ENCODE data around the gene FBXL15. TPM values are rescaled to one million over a fixed set of nuclear protein-coding genes. Genes with fewer than 3 reads are reported as not detected.
A peak's percentile ranks its signal among the peaks of the same experiment; 100 is the strongest.

The FBXL15 gene
- total RNA-seq, 1 donor from 2014 or later: 27.7 TPM

- no peaks in the 10 kb centered on the region for H3K9me3 ChIP-seq
- H3K4me1 ChIP-seq: no peaks in the 10 kb centered on the region
- no peak overlapping the region for H3K4me3 ChIP-seq
- H3K36me3 ChIP-seq: no peaks in the 10 kb centered on the region
- intact Hi-C loops (cut with DNase I): no loop called here
- no peak overlapping the region for H3K27ac ChIP-seq
- no peak for TF ChIP-seq POLR2A (IDR thresholded peaks at IDR 0.05)
- TF ChIP-seq POLR2AphosphoS5 (IDR thresholded peaks at IDR 0.05; ENCODE audit: insufficient read depth in 1 of 2, low read depth in 1 of 2): no peak
- H3K27me3 ChIP-seq: no peaks in the 10 kb centered on the region
- DNase-seq (ENCODE audit: extremely low spot score in 2 of 2): no peak
These were observed 46.7 kb downstream of the FBXL15 start for GRCh38 chr10:102467318-102467717.

DNA sequence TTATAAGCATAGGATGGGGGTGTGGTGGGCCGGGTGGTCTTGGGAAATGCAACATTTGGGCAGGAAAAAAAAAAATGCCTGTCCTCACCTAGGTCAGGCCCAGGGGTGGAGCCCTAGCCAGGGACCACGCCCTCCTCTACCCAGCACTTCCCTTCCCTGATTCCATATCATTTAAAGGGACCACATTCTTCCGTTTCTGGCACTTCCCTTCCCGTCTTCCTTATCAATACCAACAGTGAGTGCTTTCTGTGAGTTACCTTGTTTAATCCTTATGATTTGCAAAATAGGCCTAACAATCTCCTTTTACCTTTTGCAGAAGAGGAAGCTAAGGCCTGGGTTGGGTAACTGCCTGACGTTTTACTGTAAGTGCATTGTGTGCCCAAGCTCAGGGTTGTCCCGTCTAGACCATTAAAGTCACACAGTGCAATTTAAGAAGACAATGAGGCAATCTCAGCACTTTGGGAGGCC, 47.4 kb downstream of the FBXL15 start:
- Histone ChIP-seq H3K27me3 (no peaks in the 10 kb centered on the region), H3K9me3 (no peaks in the 10 kb centered on the region), H3K4me3 (no peak overlapping the region), H3K36me3 (no peaks in the 10 kb centered on the region), H3K4me1 (no peaks in the 10 kb centered on the region), H3K27ac (no peak overlapping the region)
- intact Hi-C loops (cut with DNase I): no loop called here
- DNase-seq (ENCODE audit: extremely low spot score in 2 of 2): no peak
- TF ChIP-seq POLR2A (IDR thresholded peaks at IDR 0.05) (no peak), POLR2AphosphoS5 (IDR thresholded peaks at IDR 0.05; ENCODE audit: insufficient read depth in 1 of 2, low read depth in 1 of 2) (no peak)
- TF ChIP-seq, protein P1, sequence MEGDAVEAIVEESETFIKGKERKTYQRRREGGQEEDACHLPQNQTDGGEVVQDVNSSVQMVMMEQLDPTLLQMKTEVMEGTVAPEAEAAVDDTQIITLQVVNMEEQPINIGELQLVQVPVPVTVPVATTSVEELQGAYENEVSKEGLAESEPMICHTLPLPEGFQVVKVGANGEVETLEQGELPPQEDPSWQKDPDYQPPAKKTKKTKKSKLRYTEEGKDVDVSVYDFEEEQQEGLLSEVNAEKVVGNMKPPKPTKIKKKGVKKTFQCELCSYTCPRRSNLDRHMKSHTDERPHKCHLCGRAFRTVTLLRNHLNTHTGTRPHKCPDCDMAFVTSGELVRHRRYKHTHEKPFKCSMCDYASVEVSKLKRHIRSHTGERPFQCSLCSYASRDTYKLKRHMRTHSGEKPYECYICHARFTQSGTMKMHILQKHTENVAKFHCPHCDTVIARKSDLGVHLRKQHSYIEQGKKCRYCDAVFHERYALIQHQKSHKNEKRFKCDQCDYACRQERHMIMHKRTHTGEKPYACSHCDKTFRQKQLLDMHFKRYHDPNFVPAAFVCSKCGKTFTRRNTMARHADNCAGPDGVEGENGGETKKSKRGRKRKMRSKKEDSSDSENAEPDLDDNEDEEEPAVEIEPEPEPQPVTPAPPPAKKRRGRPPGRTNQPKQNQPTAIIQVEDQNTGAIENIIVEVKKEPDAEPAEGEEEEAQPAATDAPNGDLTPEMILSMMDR (IDR thresholded peaks at IDR 0.05): no peak

GRCh38 chr10:102468683-102469082, 48.0 kb downstream of the FBXL15 start:
- Histone ChIP-seq H3K27me3 (no peaks in the 10 kb centered on the region), H3K4me3 (no peak overlapping the region), H3K36me3 (no peaks in the 10 kb centered on the region), H3K9me3 (no peaks in the 10 kb centered on the region), H3K4me1 (no peaks in the 10 kb centered on the region), H3K27ac (no peak overlapping the region)
- DNase-seq (ENCODE audit: extremely low spot score in 2 of 2): no peak
- intact Hi-C loops (cut with DNase I): no loop called here
- TF ChIP-seq POLR2AphosphoS5 (IDR thresholded peaks at IDR 0.05; ENCODE audit: insufficient read depth in 1 of 2, low read depth in 1 of 2) (no peak), POLR2A (IDR thresholded peaks at IDR 0.05) (no peak)
- TF ChIP-seq, protein P1 (IDR thresholded peaks at IDR 0.05): no peak

DNA sequence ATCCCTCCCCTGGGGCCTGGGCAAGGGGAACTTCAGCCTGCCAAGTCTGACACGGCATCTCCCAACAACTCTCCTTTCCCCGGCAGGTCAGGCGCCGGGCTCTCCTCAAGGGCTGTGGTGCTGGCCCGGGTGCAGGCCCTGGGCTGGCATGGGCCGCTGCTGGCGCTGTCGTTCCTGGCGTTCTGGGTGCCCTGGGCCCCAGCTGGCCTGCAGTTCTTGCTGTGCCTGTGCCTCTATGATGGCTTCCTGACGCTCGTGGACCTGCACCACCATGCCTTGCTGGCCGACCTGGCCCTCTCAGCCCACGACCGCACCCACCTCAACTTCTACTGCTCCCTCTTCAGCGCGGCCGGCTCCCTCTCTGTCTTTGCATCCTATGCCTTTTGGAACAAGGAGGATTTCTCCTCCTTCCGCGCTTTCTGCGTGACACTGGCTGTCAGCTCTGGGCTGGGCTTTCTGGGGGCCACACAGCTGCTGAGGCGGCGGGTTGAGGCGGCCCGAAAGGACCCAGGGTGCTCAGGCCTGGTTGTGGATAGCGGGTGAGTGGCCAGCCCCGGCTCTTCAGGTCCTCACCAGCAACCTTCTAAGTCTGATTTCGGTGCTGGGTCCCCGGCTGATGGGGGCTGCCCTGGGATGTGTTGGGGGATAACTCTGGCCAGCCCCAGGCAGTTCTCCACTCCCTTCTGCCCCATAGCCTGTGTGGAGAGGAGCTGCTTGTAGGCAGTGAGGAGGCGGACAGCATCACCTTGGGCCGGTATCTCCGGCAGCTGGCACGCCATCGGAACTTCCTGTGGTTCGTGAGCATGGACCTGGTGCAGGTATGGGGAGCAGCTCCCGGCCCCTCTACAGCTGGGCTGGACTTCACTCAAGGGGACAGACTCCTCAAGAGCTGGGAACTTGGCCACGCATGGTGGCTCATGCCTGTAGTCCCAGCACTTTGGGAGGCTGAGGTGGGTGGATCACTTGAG, 50.2 kb downstream of the FBXL15 start:
- TF ChIP-seq POLR2A (IDR thresholded peaks at IDR 0.05): no peak
- TF ChIP-seq, protein P1 (IDR thresholded peaks at IDR 0.05): no peak
- no peak for TF ChIP-seq POLR2AphosphoS5 (IDR thresholded peaks at IDR 0.05; ENCODE audit: insufficient read depth in 1 of 2, low read depth in 1 of 2)
- DNase-seq (ENCODE audit: extremely low spot score in 2 of 2): no peak
- no peaks in the 10 kb centered on the region for H3K36me3 ChIP-seq
- H3K4me1 ChIP-seq: no peaks in the 10 kb centered on the region
- H3K27ac ChIP-seq: no peak overlapping the region
- intact Hi-C loops (cut with DNase I): no loop called here
- no peaks in the 10 kb centered on the region for H3K9me3 ChIP-seq
- H3K27me3 ChIP-seq: no peaks in the 10 kb centered on the region
- H3K4me3 ChIP-seq: no peak overlapping the region

MicroRNA genes within 50 kb of the gene (microRNA counts, 767-probe panel; counts per million panel counts)
- microRNA hsa-miR-146b-3p: 238 to 261 counts per million in 2 donors
- microRNA hsa-miR-146b-5p: 238 to 261 counts per million in 2 donors

Small RNA genes lying within 50 kb of the gene (microRNA-seq; reads per million reads assigned to microRNA genes)
- 315 reads per million, percentile 65 among the genes with 10 or more reads in this experiment for gene MIR146B (ENCODE audit: borderline number of aligned reads, borderline replicate concordance)

Small RNA genes lying within 50 kb of the gene (small RNA-seq; reads per million reads assigned to genes)
- 449 reads per million, percentile 98 among the genes with 10 or more reads in this experiment for gene MIR146B

Other genes starting within 250 kb of the FBXL15 start
- gene ELOVL3, start 194.5 kb upstream of the FBXL15 start, total RNA-seq: not detected
- gene PITX3, start 179.3 kb upstream of the FBXL15 start, total RNA-seq: not detected
- gene GBF1, start 175.3 kb upstream of the FBXL15 start, total RNA-seq: 48.9 TPM
- gene NFKB2, start 25.1 kb upstream of the FBXL15 start, total RNA-seq: 26.8 TPM
- gene PSD, start 2.1 kb upstream of the FBXL15 start, total RNA-seq: 6.4 TPM
- 52.1 TPM for gene CUEDC2, start 11.7 kb downstream of the FBXL15 start, total RNA-seq
- not detected for gene C10orf95, start 30.7 kb downstream of the FBXL15 start, total RNA-seq
- gene ACTR1A, start 81.9 kb downstream of the FBXL15 start, total RNA-seq: 74.2 TPM
- gene SUFU, start 83.1 kb downstream of the FBXL15 start, total RNA-seq: 12.5 TPM
- gene TRIM8, start 223.6 kb downstream of the FBXL15 start, total RNA-seq: 126 TPM